GM23338 (cell line): ENCODE data around the gene LINGO4. TPM values are rescaled to one million over a fixed set of nuclear protein-coding genes. Genes with fewer than 3 reads are reported as not detected.

Source experiments
- ATAC-seq: fragments of 200-7000 bp; cut with Tn5 transposase; 3 replicates; pipeline ENCODE4 v1.9.1; 2020
- DNase-seq: peaks from one replicate; pipeline ENCODE4 v3.0.0-alpha.2; 2015; ENCODE audit warnings: low spot score
- H2AFZ ChIP-seq: fragments of 200-600 bp; sonication (generic); 2 replicates; pipeline ENCODE4 v1.8.0; 2016; ENCODE audit warnings: antibody characterized with exemption, mild to moderate bottlenecking, moderate library complexity
- H3F3A ChIP-seq: fragments of 200-600 bp; sonication (generic); replicated peaks from 2 replicates; pipeline ENCODE4 v1.8.0; 2017; ENCODE audit warnings: antibody characterized with exemption, mixed run types, low read depth
- H3K27ac ChIP-seq: fragments of 200-600 bp; sonication (generic); 2 replicates; pipeline ENCODE4 v1.6.1; 2016; ENCODE audit warnings: low read depth
- H3K27me3 ChIP-seq: fragments of 200-600 bp; sonication (generic); 2 replicates; pipeline ENCODE4 v1.8.0; 2016; ENCODE audit warnings: mild to moderate bottlenecking, mixed run types, moderate library complexity; ENCODE audit not compliant: insufficient read depth
- H3K36me3 ChIP-seq: fragments of 200-600 bp; sonication (generic); 2 replicates; pipeline ENCODE4 v1.8.0; 2016; ENCODE audit warnings: mild to moderate bottlenecking; ENCODE audit not compliant: insufficient read depth
- H3K4me1 ChIP-seq: fragments of 200-600 bp; sonication (generic); 2 replicates; pipeline ENCODE4 v1.8.0; 2016; ENCODE audit warnings: mild to moderate bottlenecking, moderate library complexity; ENCODE audit not compliant: insufficient read depth
- H3K4me2 ChIP-seq: fragments of 200-600 bp; sonication (generic); 2 replicates; pipeline ENCODE4 v1.7.1; 2017; ENCODE audit warnings: mixed run types
- H3K4me3 ChIP-seq: fragments of 200-600 bp; sonication (generic); 2 replicates; pipeline ENCODE4 v1.6.1; 2016; ENCODE audit warnings: mixed run types
- H3K79me2 ChIP-seq: fragments of 200-600 bp; sonication (generic); replicated peaks from 2 replicates; pipeline ENCODE4 v1.8.0; 2017; ENCODE audit warnings: mild to moderate bottlenecking; ENCODE audit not compliant: insufficient read depth
- H3K9me2 ChIP-seq: fragments of 200-600 bp; sonication (generic); 2 replicates; pipeline ENCODE4 v1.8.0; 2017; ENCODE audit not compliant: insufficient read depth
- H4K20me1 ChIP-seq: fragments of 200-600 bp; sonication (generic); replicated peaks from 2 replicates; pipeline ENCODE4 v1.8.0; 2017; ENCODE audit warnings: mild to moderate bottlenecking; ENCODE audit not compliant: insufficient read depth
- H3K27ac Mint-ChIP-seq: 2 replicates; pipeline ENCODE4 v1.8.0; 2020; ENCODE audit warnings: inconsistent platforms, mild to moderate bottlenecking, moderate library complexity, mixed read lengths
- H3K27me3 Mint-ChIP-seq: 3 replicates; pipeline ENCODE4 v1.8.0; 2022; ENCODE audit warnings: low read depth, mild to moderate bottlenecking, moderate library complexity, mixed read lengths, inconsistent platforms; ENCODE audit not compliant: insufficient read depth, poor library complexity
- H3K36me3 Mint-ChIP-seq: 3 replicates; pipeline ENCODE4 v1.8.0; 2021; ENCODE audit warnings: low read depth, mild to moderate bottlenecking, inconsistent platforms, moderate library complexity, mixed read lengths
- H3K4me1 Mint-ChIP-seq: 3 replicates; pipeline ENCODE4 v1.8.0; 2020; ENCODE audit warnings: mild to moderate bottlenecking, inconsistent platforms, mixed read lengths
- H3K4me3 Mint-ChIP-seq: 3 replicates; pipeline ENCODE4 v1.8.0; 2021; ENCODE audit warnings: moderate library complexity, mild to moderate bottlenecking, inconsistent platforms, mixed read lengths
- H3K9me3 Mint-ChIP-seq: 3 replicates; pipeline ENCODE4 v1.8.0; 2020; ENCODE audit warnings: moderate library complexity, mild to moderate bottlenecking, inconsistent platforms, mixed read lengths
- CREB1 ChIP-seq: fragments of 250-450 bp; sonication (Bioruptor Pico); IDR thresholded peaks from 2 replicates; pipeline ENCODE4 v1.5.0; 2020; ENCODE audit warnings: low read depth, mild to moderate bottlenecking, moderate library complexity
- EZH2 ChIP-seq: fragments of 200-600 bp; sonication (generic); IDR thresholded peaks from one replicate; pipeline ENCODE4 v1.8.0; 2017; ENCODE audit warnings: antibody characterized with exemption, mild to moderate bottlenecking, low read depth; ENCODE audit not compliant: unreplicated experiment
- NANOG ChIP-seq: IDR thresholded peaks from 2 replicates; pipeline ENCODE4 v1.6.1; 2016; ENCODE audit warnings: antibody characterized with exemption, borderline replicate concordance
- REST ChIP-seq: IDR thresholded peaks from one replicate; pipeline ENCODE4 v1.6.1; 2018; ENCODE audit warnings: antibody characterized with exemption; ENCODE audit not compliant: unreplicated experiment
- ZNF114 ChIP-seq: fragments of 250-450 bp; sonication (Bioruptor Pico); IDR thresholded peaks from 2 replicates; pipeline ENCODE4 v1.5.0; 2020; ENCODE audit warnings: mild to moderate bottlenecking, moderate library complexity
- ZNF331 ChIP-seq: fragments of 250-450 bp; sonication (Bioruptor Pico); IDR thresholded peaks from 2 replicates; pipeline ENCODE4 v1.5.0; 2020; ENCODE audit warnings: low read depth, mild to moderate bottlenecking, moderate library complexity
- ZNF462 ChIP-seq: fragments of 250-450 bp; sonication (Bioruptor Pico); IDR thresholded peaks from 2 replicates; pipeline ENCODE4 v1.5.0; 2020; ENCODE audit warnings: mild to moderate bottlenecking, moderate library complexity
- polyA plus RNA-seq: library from polyadenylated mRNA; unstranded; fragments of >200 nt; fragmentation: Nextera tagmentation; extraction: Ambion mirVana; gene quantifications from 2 replicates; pipeline ENCODE4 v1.2.1, GENCODE V29; 2016
- total RNA-seq: library from RNA; depleted of rRNA; stranded (reverse); fragments of >200 nt; shearing (Covaris generic); gene quantifications from 2 replicates; pipeline ENCODE4 v1.2.3, GENCODE V29; 2014

LINGO4 gene
- total and polyA plus RNA-seq, 2 experiments from 2014 or later: not detected

DNA sequence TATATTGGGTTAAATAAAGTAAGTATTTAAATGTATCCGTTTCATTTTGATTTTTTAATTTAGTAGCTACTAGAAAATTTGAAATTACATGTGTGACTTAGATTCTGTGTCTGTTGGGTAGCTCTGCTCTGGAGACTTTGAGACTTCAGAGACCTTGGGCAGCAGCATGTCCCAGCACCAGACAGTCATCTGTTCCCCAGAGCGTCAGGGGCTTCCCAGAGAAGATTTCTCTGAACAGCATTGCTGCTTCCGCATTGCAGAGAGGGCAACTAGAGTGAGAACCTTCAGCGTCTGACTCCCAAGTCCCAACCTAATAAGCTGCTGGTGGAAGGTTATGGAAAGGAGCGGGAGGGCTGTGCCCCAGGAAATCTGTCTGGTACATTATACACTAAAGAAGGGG lies 6.6 kb downstream of the LINGO4 start:
- Histone ChIP-seq H3K4me3 (no peak overlapping the region), H3K36me3 (no peaks in the 10 kb centered on the region), H2AFZ (no peak overlapping the region), H3K27ac (no peak overlapping the region), H3K4me1 (0 out of 2 replicates have a peak, but pooled peaks cover 3% of the 10 kb centered on the region), H4K20me1 (0 out of 2 replicates have a peak, but pooled peaks cover 2% of the 10 kb centered on the region), H3K4me2 (no peak overlapping the region), H3K9me2 (no peaks in the 10 kb centered on the region), H3F3A (no peaks in the 10 kb centered on the region), H3K79me2 (no peaks in the 10 kb centered on the region), H3K27me3 (no peaks in the 10 kb centered on the region)
- H3K4me1 Mint-ChIP-seq: peaks cover 14% of the 10 kb centered on the region
- TF ChIP-seq ZNF331 (CRISPR knock-in tag) (no peak), NANOG (no peak), REST (no peak), EZH2 (no peak), ZNF462 (no peak), ZNF114 (CRISPR knock-in tag) (no peak), CREB1 (CRISPR knock-in tag) (no peak)
- H3K36me3 Mint-ChIP-seq: no peaks in the 10 kb centered on the region
- no peaks in the 10 kb centered on the region for H3K27me3 Mint-ChIP-seq
- no peak for ATAC-seq
- no peak overlapping the region for H3K27ac Mint-ChIP-seq
- H3K4me3 Mint-ChIP-seq: no peak overlapping the region
- no peaks in the 10 kb centered on the region for H3K9me3 Mint-ChIP-seq
- DNase-seq: no peak
